Measurements from ENCODE around the gene PRSS38. TPM values are rescaled to one million over a fixed set of nuclear protein-coding genes. Genes with fewer than 3 reads are reported as not detected.

The PRSS38 gene
- polyA plus RNA-seq, 1 donor (not counting 4 experiments of a cell fraction or from before 2014, with no cell fraction given): not detected

DNA sequence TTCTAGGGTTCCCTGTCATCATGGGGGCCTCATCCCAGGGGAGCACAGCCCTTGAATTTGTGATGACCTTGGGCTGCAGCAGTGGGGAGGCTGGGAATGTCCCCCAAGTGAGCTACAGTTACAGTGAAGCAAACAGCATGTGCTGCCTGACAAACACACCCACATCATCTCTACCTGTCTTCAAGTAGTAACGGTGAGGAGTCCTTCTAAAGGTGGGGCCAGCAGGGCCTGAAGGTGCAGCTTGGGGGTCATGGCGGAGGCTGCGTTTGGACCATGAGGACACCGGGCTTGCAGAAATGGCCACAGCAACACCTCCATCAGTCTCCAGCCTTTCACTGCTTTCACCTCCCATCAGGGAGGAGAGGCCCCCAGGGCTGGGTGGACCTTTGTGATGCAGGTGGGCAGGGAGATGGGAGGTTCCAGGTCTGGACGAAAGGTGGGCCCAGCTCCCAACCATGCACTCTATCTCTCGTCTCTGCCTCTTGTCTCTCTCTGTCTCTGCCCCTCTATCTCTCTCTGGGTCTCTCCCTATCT lies 76.5 kb downstream of the PRSS38 start:
- FAIRE-seq (no peak), DNase-seq (ENCODE audit: low read depth, low spot score) (no peak)
- TF ChIP-seq EZH2 (IDR thresholded peaks at IDR 0.05; ENCODE audit: low read length): no peak
- TF ChIP-seq, protein P1, sequence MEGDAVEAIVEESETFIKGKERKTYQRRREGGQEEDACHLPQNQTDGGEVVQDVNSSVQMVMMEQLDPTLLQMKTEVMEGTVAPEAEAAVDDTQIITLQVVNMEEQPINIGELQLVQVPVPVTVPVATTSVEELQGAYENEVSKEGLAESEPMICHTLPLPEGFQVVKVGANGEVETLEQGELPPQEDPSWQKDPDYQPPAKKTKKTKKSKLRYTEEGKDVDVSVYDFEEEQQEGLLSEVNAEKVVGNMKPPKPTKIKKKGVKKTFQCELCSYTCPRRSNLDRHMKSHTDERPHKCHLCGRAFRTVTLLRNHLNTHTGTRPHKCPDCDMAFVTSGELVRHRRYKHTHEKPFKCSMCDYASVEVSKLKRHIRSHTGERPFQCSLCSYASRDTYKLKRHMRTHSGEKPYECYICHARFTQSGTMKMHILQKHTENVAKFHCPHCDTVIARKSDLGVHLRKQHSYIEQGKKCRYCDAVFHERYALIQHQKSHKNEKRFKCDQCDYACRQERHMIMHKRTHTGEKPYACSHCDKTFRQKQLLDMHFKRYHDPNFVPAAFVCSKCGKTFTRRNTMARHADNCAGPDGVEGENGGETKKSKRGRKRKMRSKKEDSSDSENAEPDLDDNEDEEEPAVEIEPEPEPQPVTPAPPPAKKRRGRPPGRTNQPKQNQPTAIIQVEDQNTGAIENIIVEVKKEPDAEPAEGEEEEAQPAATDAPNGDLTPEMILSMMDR (optimal IDR thresholded peaks at IDR 0.05 in 1 of 3, IDR thresholded peaks at IDR 0.05 in 1 of 3, conservative IDR thresholded peaks at IDR 0.05 in 1 of 3; ENCODE audit: extremely low read depth in 1 of 3, insufficient read depth in 2 of 3, low read length in 3 of 3): no peak
- dilution Hi-C loops (cut with MboI; ENCODE audit: extremely low pct_ligation_motif_present, low sequenced_read_pairs): no loop called here
- Histone ChIP-seq H3K4me1 (ENCODE audit: control insufficient read depth, extremely low read depth, insufficient read depth, low read length) (peaks cover 3% of the 10 kb centered on the region), H3K79me2 (ENCODE audit: control insufficient read depth, insufficient read depth, low read length) (no peaks in the 10 kb centered on the region), H3K27me3 (ENCODE audit: control insufficient read depth, extremely low read depth, insufficient read depth, low read length) (peaks cover 3% of the 10 kb centered on the region), H3K36me3 (ENCODE audit: control insufficient read depth in 2 of 2, extremely low read depth in 1 of 2, insufficient read depth in 2 of 2, low read length in 2 of 2) (no peaks in the 10 kb centered on the region), H3K9me3 (ENCODE audit: control insufficient read depth, low read depth, low read length) (no peaks in the 10 kb centered on the region), H3K4me3 (ENCODE audit: control insufficient read depth in 2 of 3, extremely low read depth in 1 of 3, insufficient read depth in 2 of 3, low read depth in 1 of 3, low read length in 3 of 3) (no peak overlapping the region), H3K27ac (ENCODE audit: control insufficient read depth, insufficient read depth, low read length) (no peak overlapping the region), H2AFZ (ENCODE audit: control insufficient read depth, low read length) (no peak overlapping the region), H3K4me2 (ENCODE audit: control insufficient read depth, extremely low read depth, insufficient read depth, low read depth, low read length) (no peak overlapping the region), H4K20me1 (ENCODE audit: control insufficient read depth, extremely low read depth, insufficient read depth, low read length) (no peaks in the 10 kb centered on the region), H3K9ac (ENCODE audit: control insufficient read depth, extremely low read depth, insufficient read depth, low read length) (no peak overlapping the region), H3K9me1 (ENCODE audit: control insufficient read depth, extremely low read depth, insufficient read depth, low read length) (no peaks in the 10 kb centered on the region)

DNA sequence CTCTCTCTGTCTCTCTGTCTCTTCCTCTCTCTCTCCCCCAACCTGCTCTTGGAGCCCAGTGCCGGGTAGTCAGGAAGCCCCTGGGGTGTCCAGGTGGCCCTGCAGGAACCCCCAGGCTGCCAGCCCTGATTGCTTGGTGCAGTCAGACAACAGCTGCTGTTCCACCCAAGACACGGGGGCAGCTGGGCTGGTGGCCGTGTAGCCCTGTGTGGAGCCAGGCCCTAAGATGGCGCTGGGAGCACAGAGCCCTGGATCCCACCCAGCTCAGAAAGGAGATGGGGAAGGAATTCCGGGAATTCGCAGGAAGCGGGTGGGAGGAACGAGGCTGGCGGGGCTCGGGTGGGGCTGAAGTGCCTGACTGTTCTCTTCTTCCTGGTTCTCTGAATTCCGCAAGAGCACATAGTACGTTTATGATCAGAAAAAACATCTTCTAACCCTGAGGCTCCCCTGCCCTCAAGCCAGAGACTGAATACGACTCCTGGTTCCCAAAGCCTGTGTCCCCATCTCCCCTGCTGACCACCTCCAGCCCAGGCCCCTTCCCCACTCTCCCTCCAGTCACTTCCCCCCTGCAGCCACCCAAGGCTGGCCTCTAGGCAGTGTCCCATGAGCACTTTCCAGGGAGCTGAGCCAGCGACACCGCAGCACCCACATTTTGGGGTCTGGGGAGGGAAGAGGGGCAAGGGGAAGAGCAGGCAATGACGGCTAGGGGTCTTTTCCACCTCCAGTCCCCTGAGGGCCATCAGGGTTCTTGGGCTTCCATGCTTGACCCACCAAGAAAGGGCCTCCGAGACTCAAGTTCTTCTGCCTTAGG lies 77.2 kb downstream of the PRSS38 start:
- H2AFZ ChIP-seq (ENCODE audit: control insufficient read depth, low read length): no peak overlapping the region
- H3K9ac ChIP-seq (ENCODE audit: control insufficient read depth, extremely low read depth, insufficient read depth, low read length): no peak overlapping the region
- no peaks in the 10 kb centered on the region for H3K9me1 ChIP-seq (ENCODE audit: control insufficient read depth, extremely low read depth, insufficient read depth, low read length)
- H3K4me1 ChIP-seq (ENCODE audit: control insufficient read depth, extremely low read depth, insufficient read depth, low read length): peaks cover 3% of the 10 kb centered on the region
- no peaks in the 10 kb centered on the region for H3K79me2 ChIP-seq (ENCODE audit: control insufficient read depth, insufficient read depth, low read length)
- H3K4me2 ChIP-seq (ENCODE audit: control insufficient read depth, extremely low read depth, insufficient read depth, low read depth, low read length): no peak overlapping the region
- H3K4me3 ChIP-seq (ENCODE audit: control insufficient read depth in 2 of 3, extremely low read depth in 1 of 3, insufficient read depth in 2 of 3, low read depth in 1 of 3, low read length in 3 of 3): no peak overlapping the region
- no peaks in the 10 kb centered on the region for H3K9me3 ChIP-seq (ENCODE audit: control insufficient read depth, low read depth, low read length)
- no peak for DNase-seq (ENCODE audit: low read depth, low spot score)
- H4K20me1 ChIP-seq (ENCODE audit: control insufficient read depth, extremely low read depth, insufficient read depth, low read length): no peaks in the 10 kb centered on the region
- FAIRE-seq: no peak
- TF ChIP-seq EZH2 (IDR thresholded peaks at IDR 0.05; ENCODE audit: low read length): no peak
- TF ChIP-seq, protein P1 (optimal IDR thresholded peaks at IDR 0.05 in 1 of 3, IDR thresholded peaks at IDR 0.05 in 1 of 3, conservative IDR thresholded peaks at IDR 0.05 in 1 of 3; ENCODE audit: extremely low read depth in 1 of 3, insufficient read depth in 2 of 3, low read length in 3 of 3): no peak
- H3K27me3 ChIP-seq (ENCODE audit: control insufficient read depth, extremely low read depth, insufficient read depth, low read length): peaks cover 3% of the 10 kb centered on the region
- dilution Hi-C loops (cut with MboI; ENCODE audit: extremely low pct_ligation_motif_present, low sequenced_read_pairs): no loop called here
- H3K36me3 ChIP-seq (ENCODE audit: control insufficient read depth in 2 of 2, extremely low read depth in 1 of 2, insufficient read depth in 2 of 2, low read length in 2 of 2): no peaks in the 10 kb centered on the region
- H3K27ac ChIP-seq (ENCODE audit: control insufficient read depth, insufficient read depth, low read length): no peak overlapping the region
